ENCODE measurements around the gene PSMD5. TPM values are rescaled to one million over a fixed set of nuclear protein-coding genes. Genes with fewer than 3 reads are reported as not detected.

The PSMD5 gene
- total and polyA plus RNA-seq, 10 of the 15 experiments (the other 5 are each of a cell fraction or from before 2014, with no cell fraction given): 8.8 to 47.7 (median 25.1) TPM

GRCh38 chr9:120864719-120865118, 22.0 kb upstream of the PSMD5 start:
- CTCF ChIA-PET: no interaction called here
- no peak for DNase-seq (ENCODE audit: low read depth, low spot score)

GRCh38 chr9:120863833-120864232, 21.1 kb upstream of the PSMD5 start:
- in situ Hi-C loops (cut with MboI): no loop called here
- SMC1A ChIA-PET (ENCODE audit: uncharacterized antibody, unreplicated experiment): no interaction called here
- TF ChIP-seq E4F1 (IDR thresholded peaks at IDR 0.05; ENCODE audit: borderline replicate concordance, partially characterized antibody) (no peak), ZNF687 (IDR thresholded peaks at IDR 0.05) (no peak), TCF7 (IDR thresholded peaks at IDR 0.05; ENCODE audit: borderline replicate concordance) (no peak), CBX5 (IDR thresholded peaks at IDR 0.05; ENCODE audit: low read depth) (no peak), TCF12 (IDR thresholded peaks at IDR 0.05; ENCODE audit: low read depth, low read length) (no peak), RAD51 (IDR thresholded peaks at IDR 0.05) (no peak), SMARCA5 (IDR thresholded peaks at IDR 0.05) (no peak), SP1 (IDR thresholded peaks at IDR 0.05; ENCODE audit: low read depth, low read length) (no peak), SIN3A (IDR thresholded peaks at IDR 0.05; ENCODE audit: low read depth, low read length) (no peak)

More at GRCh38 chr9:120864719-120865118, 22.0 kb upstream of the PSMD5 start:
- Histone ChIP-seq H3K27ac (ENCODE audit: control insufficient read depth, insufficient read depth) (no peak overlapping the region), H3K79me2 (ENCODE audit: control insufficient read depth, insufficient read depth, low read length) (no peaks in the 10 kb centered on the region; the same call in 1 of the 2 replicates), H3K4me1 (ENCODE audit: control insufficient read depth, insufficient read depth, low read length) (peaks cover 5% of the 10 kb centered on the region), H2AFZ (ENCODE audit: control insufficient read depth, low read depth, low read length) (no peak overlapping the region), H4K20me1 (ENCODE audit: control insufficient read depth, insufficient read depth) (no peaks in the 10 kb centered on the region), H3K36me3 (ENCODE audit: control insufficient read depth in 2 of 2, insufficient read depth in 2 of 2, low read length in 1 of 2) (peaks cover 22 to 49% of the 10 kb centered on the region in 2 experiments), H3K9me3 (replicated peaks; ENCODE audit: control insufficient read depth, insufficient read depth, low read length) (no peaks in the 10 kb centered on the region), H3K4me2 (ENCODE audit: control insufficient read depth, insufficient read depth) (no peak overlapping the region), H3K9ac (ENCODE audit: control insufficient read depth, insufficient read depth, low read length) (no peak overlapping the region), H3K27me3 (replicated peaks in 1 of 2; ENCODE audit: control insufficient read depth in 2 of 2, insufficient read depth in 2 of 2, low read length in 1 of 2) (no peaks in the 10 kb centered on the region), H3K4me3 (no peak overlapping the region)
- RAD21 ChIA-PET (ENCODE audit: unreplicated experiment): no interaction called here
- BruUV-seq (replicated peaks): no TSS peak
- SMC1A ChIA-PET (ENCODE audit: uncharacterized antibody, unreplicated experiment): no interaction called here
- no peak for ATAC-seq
- no peak for FAIRE-seq
- POLR2A ChIA-PET: no interaction called here
- WGBS (ENCODE audit: insufficient coverage, insufficient replicate concordance, low lambda C conversion rate, missing lambda C conversion rate): 93% methylated on average over 5 of the region's 5 CpGs
- in situ Hi-C loops (cut with MboI) (no loop called here), intact Hi-C loops (cut with micrococcal nuclease; ENCODE audit: unreplicated experiment) (no loop called here)
- TF ChIP-seq MYC (IDR thresholded peaks at IDR 0.05; ENCODE audit: insufficient read depth, insufficient read length, insufficient replicate concordance, low read length, severe bottlenecking) (no peak), SMAD5 (IDR thresholded peaks at IDR 0.05; ENCODE audit: low read depth) (no peak), HDGF (IDR thresholded peaks at IDR 0.05) (no peak), STAT3 (IDR thresholded peaks at IDR 0.05; ENCODE audit: low read depth, low read length) (no peak), HDAC6 (IDR thresholded peaks at IDR 0.05; ENCODE audit: unreplicated experiment) (no peak), NFYB (IDR thresholded peaks at IDR 0.05; ENCODE audit: insufficient read depth, low read depth, low read length) (no peak)

More at GRCh38 chr9:120863833-120864232, 21.1 kb upstream of the PSMD5 start:
- Histone ChIP-seq H3K27me3 (replicated peaks in 1 of 2; ENCODE audit: control insufficient read depth in 2 of 2, insufficient read depth in 2 of 2, low read length in 1 of 2) (no peaks in the 10 kb centered on the region), H3K4me3 (no peak overlapping the region), H3K4me2 (ENCODE audit: control insufficient read depth, insufficient read depth) (no peak overlapping the region), H3K79me2 (ENCODE audit: control insufficient read depth, insufficient read depth, low read length) (no peaks in the 10 kb centered on the region; the same call in 1 of the 2 replicates), H3K36me3 (ENCODE audit: control insufficient read depth in 2 of 2, insufficient read depth in 2 of 2, low read length in 1 of 2) (peaks cover 23 to 49% of the 10 kb centered on the region in 2 experiments), H3K9ac (ENCODE audit: control insufficient read depth, insufficient read depth, low read length) (no peak overlapping the region), H3K9me3 (replicated peaks; ENCODE audit: control insufficient read depth, insufficient read depth, low read length) (no peaks in the 10 kb centered on the region), H3K27ac (ENCODE audit: control insufficient read depth, insufficient read depth) (no peak overlapping the region), H4K20me1 (ENCODE audit: control insufficient read depth, insufficient read depth) (no peaks in the 10 kb centered on the region), H2AFZ (ENCODE audit: control insufficient read depth, low read depth, low read length) (no peak overlapping the region), H3K4me1 (ENCODE audit: control insufficient read depth, insufficient read depth, low read length) (no peaks in the 10 kb centered on the region)
- no peak for ATAC-seq
- no TSS peak for BruUV-seq (replicated peaks)
- no peak for FAIRE-seq
- CTCF ChIA-PET: no interaction called here
- intact Hi-C loops (cut with micrococcal nuclease; ENCODE audit: unreplicated experiment): no loop called here
- POLR2A ChIA-PET: no interaction called here
- no peak for DNase-seq (ENCODE audit: low read depth, low spot score)
- RAD21 ChIA-PET (ENCODE audit: unreplicated experiment): no interaction called here
- 97% methylated on average over 7 of the region's 7 CpGs for WGBS (ENCODE audit: insufficient coverage, insufficient replicate concordance, low lambda C conversion rate, missing lambda C conversion rate)

Measured in GM12878 (cell line).